ENCODE results near the gene C11orf98. TPM values are rescaled to one million over a fixed set of nuclear protein-coding genes. Genes with fewer than 3 reads are reported as not detected.

The C11orf98 gene
- total RNA-seq, 1 donor from 2014 or later = 107 TPM

- ChIA-PET CTCF (interaction anchor here (1.2 kb wide), 1 partner anchor 26 kb away, joined by 3 read pairs; no protein-coding TSS in a partner anchor), POLR2A (interaction anchor here (0.5 to 5.8 kb wide), 6 partner anchors 16 to 183 kb away, joined by 3 to 130 read pairs (median 10); partner anchors contain the start of genes C11orf98, CSKMT, LBHD1 and STX5)
- Mint-ChIP-seq H3K27ac (no peak overlapping the region), H3K27me3 (no peaks in the 10 kb centered on the region), H3K4me3 (no peak overlapping the region), H3K9me3 (no peaks in the 10 kb centered on the region), H3K4me1 (peaks cover 46% of the 10 kb centered on the region), H3K36me3 (ENCODE audit: low read depth) (peaks cover 34% of the 10 kb centered on the region)
- DNase-seq (no peak), ATAC-seq (ENCODE audit: low read depth) (no peak)
- intact Hi-C loops (cut with micrococcal nuclease) = no loop called here
- TF ChIP-seq CTCF (IDR thresholded peaks at IDR 0.05) = no peak
These were observed 16.0 kb downstream of the C11orf98 start for GRCh38 chr11:62648967-62649364.

GRCh38 chr11:62648185-62648966, 16.6 kb downstream of the C11orf98 start:
- ChIA-PET POLR2A (interaction anchor here (0.6 to 5.8 kb wide), 8 partner anchors 10 to 203 kb away, joined by 3 to 130 read pairs (median 9); partner anchors contain the start of genes C11orf98, CSKMT, LBHD1 and STX5), CTCF (interaction anchor here (1.2 kb wide), 1 partner anchor 27 kb away, joined by 3 read pairs; no protein-coding TSS in a partner anchor)
- intact Hi-C loops (cut with micrococcal nuclease) = no loop called here
- no peak for TF ChIP-seq CTCF (IDR thresholded peaks at IDR 0.05)
- no peaks in the 10 kb centered on the region for H3K27me3 Mint-ChIP-seq
- no peak overlapping the region for H3K4me3 Mint-ChIP-seq
- no peak overlapping the region for H3K27ac Mint-ChIP-seq
- no peak for DNase-seq
- ATAC-seq (ENCODE audit: low read depth) = no peak
- peaks cover 43% of the 10 kb centered on the region for H3K4me1 Mint-ChIP-seq
- H3K36me3 Mint-ChIP-seq (ENCODE audit: low read depth) = peaks cover 34% of the 10 kb centered on the region
- no peaks in the 10 kb centered on the region for H3K9me3 Mint-ChIP-seq

- Mint-ChIP-seq H3K27me3 (no peaks in the 10 kb centered on the region), H3K4me1 (peaks cover 39% of the 10 kb centered on the region), H3K27ac (no peak overlapping the region), H3K9me3 (no peaks in the 10 kb centered on the region), H3K4me3 (no peak overlapping the region), H3K36me3 (ENCODE audit: low read depth) (peaks cover 38% of the 10 kb centered on the region)
- ChIA-PET POLR2A (interaction anchor here (0.6 to 5.8 kb wide), 7 partner anchors 10 to 203 kb away, joined by 3 to 130 read pairs (median 9); partner anchors contain the start of genes C11orf98, CSKMT, LBHD1 and TUT1), CTCF (no interaction called here)
- TF ChIP-seq CTCF (IDR thresholded peaks at IDR 0.05) = no peak
- intact Hi-C loops (cut with micrococcal nuclease) = loop anchor here (2.0 kb wide), 2 partner anchors 17 to 35 kb away; partner anchors contain the start of genes C11orf98, CSKMT, EML3 and ROM1
- DNase-seq (no peak), ATAC-seq (ENCODE audit: low read depth) (no peak)
These were observed 17.4 kb downstream of the C11orf98 start for GRCh38 chr11:62647609-62648005.

- no peak for ATAC-seq (ENCODE audit: low read depth)
- Mint-ChIP-seq H3K4me3 (peak overlapping the region; percentile 93), H3K27me3 (no peaks in the 10 kb centered on the region), H3K9me3 (no peaks in the 10 kb centered on the region), H3K27ac (peak overlapping the region; percentile 86), H3K36me3 (ENCODE audit: low read depth) (peaks cover 36% of the 10 kb centered on the region), H3K4me1 (peaks cover 34% of the 10 kb centered on the region)
- intact Hi-C loops (cut with micrococcal nuclease) = loop anchor here (1.0 to 2.0 kb wide), 8 partner anchors 18 to 209 kb away; partner anchors contain the start of genes C11orf98, CSKMT, EML3 and HNRNPUL2
- ChIA-PET CTCF (interaction anchor here (0.9 to 1.4 kb wide), 3 partner anchors 9 to 222 kb away, joined by 3 read pairs; no protein-coding TSS in a partner anchor), POLR2A (interaction anchor here (0.5 to 5.8 kb wide), 32 partner anchors 10 to 1242 kb away, joined by 3 to 130 read pairs (median 6); partner anchors contain the start of genes AHNAK, B3GAT3, C11orf98 and CSKMT)
- TF ChIP-seq CTCF (IDR thresholded peaks at IDR 0.05) = no peak
- no peak for DNase-seq
These were observed 18.0 kb downstream of the C11orf98 start for GRCh38 chr11:62646825-62647608.
